Measurements from ENCODE around the gene DDX41.

The DDX41 gene

GRCh38 chr5:177467436-177467835, 49.3 kb downstream of the DDX41 start:
- DNase-seq, result no peak

GRCh38 chr5:177466861-177467260, 49.9 kb downstream of the DDX41 start:
- no peak for DNase-seq

- DNase-seq, result no peak
These were observed 51.7 kb downstream of the DDX41 start for GRCh38 chr5:177465044-177465443.

GRCh38 chr5:177462021-177462670, 54.6 kb downstream of the DDX41 start:
- DNase-seq, result peak; percentile 53

Measured in femur (tissue), 1 donor.